GM12878 (cell line): Measurements from ENCODE around the gene NOXA1. TPM values are rescaled to one million over a fixed set of nuclear protein-coding genes. Genes with fewer than 3 reads are reported as not detected.

Experiments
- BCL3 ChIP-seq: IDR thresholded peaks from 2 replicates; pipeline ENCODE4 v1.6.1; 2011; ENCODE audit warnings: borderline replicate concordance, low read depth, mild to moderate bottlenecking, moderate library complexity, low read length; ENCODE audit not compliant: insufficient read depth, poor library complexity, severe bottlenecking
- BMI1 ChIP-seq: fragments of 450-650 bp; IDR thresholded peaks from 2 replicates; pipeline ENCODE4 v1.6.1; 2016; ENCODE audit warnings: mild to moderate bottlenecking, moderate library complexity, borderline replicate concordance
- CBFB ChIP-seq: IDR thresholded peaks from 2 replicates; pipeline ENCODE4 v1.6.1; 2016; ENCODE audit warnings: antibody characterized with exemption, low read depth
- CTCF ChIP-seq, 3 experiments: IDR thresholded peaks in 2 of 3; conservative IDR thresholded peaks in 1 of 3; 2 replicates each; pipeline ENCODE4 v1.5.1; 2011; ENCODE audit warnings: low read depth in 3 of 3, low read length in 3 of 3, mild to moderate bottlenecking in 3 of 3, control low read depth in 2 of 3, moderate library complexity in 2 of 3, inconsistent platforms in 1 of 3, mixed read lengths in 1 of 3; ENCODE audit not compliant: control insufficient read depth in 2 of 3, insufficient read depth in 1 of 3; ENCODE audit errors: extremely low read depth in 1 of 3
- EP300 ChIP-seq, 2 experiments: fragments of 150-350 bp in 1 of 2; IDR thresholded peaks; 2 replicates each; pipeline ENCODE4 v1.6.1; 2011 to 2012; ENCODE audit warnings: low read depth in 2 of 2, low read length in 2 of 2, borderline replicate concordance in 1 of 2, improper control_type of control experiment in 1 of 2, inconsistent platforms in 1 of 2; ENCODE audit not compliant: control insufficient read depth in 1 of 2
- ETV6 ChIP-seq, 2 experiments: fragments of 450-650 bp in 1 of 2; IDR thresholded peaks in 1 of 2; conservative IDR thresholded peaks in 1 of 2; 2 replicates each; pipeline ENCODE4 v1.6.1; 2014; ENCODE audit warnings: antibody characterized with exemption in 1 of 2, borderline replicate concordance in 1 of 2, low read depth in 1 of 2, mild to moderate bottlenecking in 1 of 2, moderate library complexity in 1 of 2
- FOXM1 ChIP-seq: IDR thresholded peaks from 2 replicates; pipeline ENCODE4 v1.6.1; 2012; ENCODE audit warnings: low read depth, mild to moderate bottlenecking, inconsistent platforms, low read length, moderate library complexity
- HDAC6 ChIP-seq: fragments of 200-600 bp; sonication (generic); IDR thresholded peaks from one replicate; pipeline ENCODE4 v1.8.0; 2017; ENCODE audit warnings: antibody characterized with exemption; ENCODE audit not compliant: unreplicated experiment
- HDGF ChIP-seq: fragments of 450-650 bp; IDR thresholded peaks from 2 replicates; pipeline ENCODE4 v1.6.1; 2016; ENCODE audit warnings: antibody characterized with exemption
- IKZF1 ChIP-seq: fragments of 450-650 bp; conservative IDR thresholded peaks from 2 replicates; pipeline ENCODE4 v1.6.1; 2017; ENCODE audit warnings: antibody characterized with exemption, mild to moderate bottlenecking
- IRF5 ChIP-seq: fragments of 450-650 bp; IDR thresholded peaks from 2 replicates; pipeline ENCODE4 v1.6.1; 2017; ENCODE audit warnings: borderline replicate concordance
- NBN ChIP-seq: fragments of 450-650 bp; IDR thresholded peaks from 2 replicates; pipeline ENCODE4 v1.6.1; 2016
- RUNX3 ChIP-seq: IDR thresholded peaks from 2 replicates; pipeline ENCODE4 v1.6.1; 2012; ENCODE audit warnings: low read length, inconsistent platforms
- SMAD1 ChIP-seq: fragments of 450-650 bp; IDR thresholded peaks from 2 replicates; pipeline ENCODE4 v1.6.1; 2018; ENCODE audit warnings: mild to moderate bottlenecking, low read depth; ENCODE audit not compliant: partially characterized antibody
- TCF12 ChIP-seq: IDR thresholded peaks from 2 replicates; pipeline ENCODE4 v1.6.1; 2011; ENCODE audit warnings: low read depth, mild to moderate bottlenecking, low read length
- USF1 ChIP-seq: IDR thresholded peaks from 2 replicates; pipeline ENCODE4 v1.6.1; 2011; ENCODE audit warnings: borderline replicate concordance, low read depth, mild to moderate bottlenecking, moderate library complexity, mixed read lengths, low read length; ENCODE audit not compliant: insufficient read depth; ENCODE audit errors: extremely low read length
- ZNF384 ChIP-seq: IDR thresholded peaks from 2 replicates; pipeline ENCODE4 v1.6.1; 2012; ENCODE audit warnings: low read depth, mild to moderate bottlenecking, low read length, improper control_type of control experiment, borderline replicate concordance
- ZNF622 ChIP-seq: fragments of 450-650 bp; IDR thresholded peaks from 2 replicates; pipeline ENCODE4 v1.6.1; 2017; ENCODE audit warnings: mild to moderate bottlenecking, inconsistent platforms
- ZNF687 ChIP-seq: fragments of 450-650 bp; IDR thresholded peaks from 2 replicates; pipeline ENCODE4 v1.6.1; 2017; ENCODE audit warnings: mild to moderate bottlenecking, moderate library complexity
- polyA plus RNA-seq, 11 experiments: library from polyadenylated mRNA; depleted of rRNA in 4 of 11; unstranded in 6 of 11; stranded (reverse) in 5 of 11; fragments of >200 nt; fragmentation: Nextera tagmentation in 4 of 11; fragmentation: Illumina TruSeq in 1 of 11; extraction: Ambion mirVana in 4 of 11; extraction: Trizol in 1 of 11; gene quantifications; 1 replicate in 1 of 11; 2 replicates in 10 of 11; pipeline versions ENCODE4 v1.2.1 to v1.2.3, GENCODE V29; 2011 to 2016; ENCODE audit warnings: inconsistent platforms in 2 of 11, missing spikeins in 2 of 11, low read depth in 1 of 11
- total RNA-seq, 4 experiments: library from RNA; depleted of rRNA in 3 of 4; stranded (reverse); fragments of >200 nt in 3 of 4; fragmentation: Illumina TruSeq in 1 of 4; extraction: Trizol in 1 of 4; gene quantifications; 2 replicates each; pipeline versions ENCODE4 v1.2.1 to v1.2.3, GENCODE V29; 2013 to 2021

Gene NOXA1
- total and polyA plus RNA-seq, 10 of the 15 experiments (the other 5 are each of a cell fraction or from before 2014, with no cell fraction given), result 0.08 to 0.20 TPM; not detected in 8

- peak; percentile 45; the same call in 1 of the 2 replicates for TF ChIP-seq TCF12
- TF ChIP-seq IKZF1, result peak; percentile 89
- no peak for TF ChIP-seq ETV6 (conservative IDR thresholded peaks at IDR 0.05 in 1 of 2, IDR thresholded peaks at IDR 0.05 in 1 of 2; ENCODE audit: borderline replicate concordance in 1 of 2, low read depth in 1 of 2)
- TF ChIP-seq SMAD1, result no peak
- TF ChIP-seq USF1, result no peak
- TF ChIP-seq ZNF622, result no peak
- peak; percentile 86 for TF ChIP-seq CBFB
- TF ChIP-seq EP300 (IDR thresholded peaks at IDR 0.05; ENCODE audit: borderline replicate concordance in 1 of 2, control insufficient read depth in 1 of 2, low read depth in 2 of 2, low read length in 2 of 2), result peak in 1 of 2 experiments; percentile 12; a peak in 1 of 4 replicates
- TF ChIP-seq BMI1, result no peak
- no peak for TF ChIP-seq FOXM1
- TF ChIP-seq NBN, result 0 out of 2 replicates have a peak, but pooled peaks have one; percentile 27
- TF ChIP-seq ZNF687, result 0 out of 2 replicates have a peak, but pooled peaks have one; percentile 30
- no peak for TF ChIP-seq HDAC6
- TF ChIP-seq HDGF, result peak; percentile 37; the same call in 1 of the 2 replicates
- TF ChIP-seq IRF5, result 0 out of 2 replicates have a peak, but pooled peaks have one; percentile 19
- TF ChIP-seq CTCF (IDR thresholded peaks at IDR 0.05 in 2 of 3, conservative IDR thresholded peaks at IDR 0.05 in 1 of 3; ENCODE audit: control insufficient read depth in 2 of 3, extremely low read depth in 1 of 3, insufficient read depth in 1 of 3, low read depth in 3 of 3, low read length in 3 of 3), result no peak
- peak; percentile 53 for TF ChIP-seq BCL3
- peak; percentile 96 for TF ChIP-seq RUNX3
- TF ChIP-seq ZNF384, result no peak
Observed at GRCh38 chr9:137411645-137412380, 11.4 kb upstream of the NOXA1 start (continued).
